Stimulated activated CD4-positive, alpha-beta T cell treated with anti-CD3 and anti-CD28 coated beads, Interleukin-2, amount 100 ng/mL, for 4 hours (primary cell): Measurements from ENCODE around the gene DNAH5.
"Not testable (repeated sequence)": the region's sequence is repeated elsewhere in the genome, so short reads cannot be mapped to it uniquely, and the experiment has no call there.

Experiments used
- DNase-seq: peaks from one replicate; pipeline ENCODE4 v3.0.0-alpha.2; 2020; ENCODE audit warnings: low read depth

Gene DNAH5, protein sequence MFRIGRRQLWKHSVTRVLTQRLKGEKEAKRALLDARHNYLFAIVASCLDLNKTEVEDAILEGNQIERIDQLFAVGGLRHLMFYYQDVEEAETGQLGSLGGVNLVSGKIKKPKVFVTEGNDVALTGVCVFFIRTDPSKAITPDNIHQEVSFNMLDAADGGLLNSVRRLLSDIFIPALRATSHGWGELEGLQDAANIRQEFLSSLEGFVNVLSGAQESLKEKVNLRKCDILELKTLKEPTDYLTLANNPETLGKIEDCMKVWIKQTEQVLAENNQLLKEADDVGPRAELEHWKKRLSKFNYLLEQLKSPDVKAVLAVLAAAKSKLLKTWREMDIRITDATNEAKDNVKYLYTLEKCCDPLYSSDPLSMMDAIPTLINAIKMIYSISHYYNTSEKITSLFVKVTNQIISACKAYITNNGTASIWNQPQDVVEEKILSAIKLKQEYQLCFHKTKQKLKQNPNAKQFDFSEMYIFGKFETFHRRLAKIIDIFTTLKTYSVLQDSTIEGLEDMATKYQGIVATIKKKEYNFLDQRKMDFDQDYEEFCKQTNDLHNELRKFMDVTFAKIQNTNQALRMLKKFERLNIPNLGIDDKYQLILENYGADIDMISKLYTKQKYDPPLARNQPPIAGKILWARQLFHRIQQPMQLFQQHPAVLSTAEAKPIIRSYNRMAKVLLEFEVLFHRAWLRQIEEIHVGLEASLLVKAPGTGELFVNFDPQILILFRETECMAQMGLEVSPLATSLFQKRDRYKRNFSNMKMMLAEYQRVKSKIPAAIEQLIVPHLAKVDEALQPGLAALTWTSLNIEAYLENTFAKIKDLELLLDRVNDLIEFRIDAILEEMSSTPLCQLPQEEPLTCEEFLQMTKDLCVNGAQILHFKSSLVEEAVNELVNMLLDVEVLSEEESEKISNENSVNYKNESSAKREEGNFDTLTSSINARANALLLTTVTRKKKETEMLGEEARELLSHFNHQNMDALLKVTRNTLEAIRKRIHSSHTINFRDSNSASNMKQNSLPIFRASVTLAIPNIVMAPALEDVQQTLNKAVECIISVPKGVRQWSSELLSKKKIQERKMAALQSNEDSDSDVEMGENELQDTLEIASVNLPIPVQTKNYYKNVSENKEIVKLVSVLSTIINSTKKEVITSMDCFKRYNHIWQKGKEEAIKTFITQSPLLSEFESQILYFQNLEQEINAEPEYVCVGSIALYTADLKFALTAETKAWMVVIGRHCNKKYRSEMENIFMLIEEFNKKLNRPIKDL (N-terminal part only)

DNA sequence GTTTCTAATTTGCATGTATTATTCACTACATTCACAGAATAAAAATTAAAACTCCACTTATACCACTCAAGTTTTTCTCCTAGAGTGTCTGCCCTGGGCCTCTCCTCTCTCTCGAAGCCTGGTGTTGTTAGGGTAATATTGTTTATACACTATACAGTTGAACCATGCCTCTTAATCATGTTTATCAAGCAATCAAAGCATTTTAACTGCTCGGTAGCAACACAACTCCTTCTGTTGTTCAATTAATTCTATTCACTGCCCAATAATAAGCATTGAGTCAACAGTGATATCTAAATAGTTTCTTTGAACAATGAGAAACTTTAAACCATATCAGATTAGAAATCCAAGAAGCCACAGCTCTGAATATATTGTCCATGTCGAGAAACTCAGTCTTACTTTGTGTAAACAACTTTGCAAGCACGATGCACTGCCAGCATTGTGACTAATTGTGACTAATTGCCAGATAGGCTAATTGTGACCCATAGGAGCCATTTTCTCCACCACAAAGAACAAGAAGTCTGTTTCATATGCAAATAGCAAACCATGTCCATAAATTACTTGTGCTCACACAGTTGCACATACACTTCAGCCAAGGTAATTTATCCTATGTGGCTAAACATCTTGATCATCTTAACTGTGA, at the start of gene DNAH5:
Gene DNAH5, minus strand, starts transcription at position 129 of the 640 bp plus-strand sequence. CDS start 250 bp downstream, outside the sequence.
- DNase-seq = no peak

DNA sequence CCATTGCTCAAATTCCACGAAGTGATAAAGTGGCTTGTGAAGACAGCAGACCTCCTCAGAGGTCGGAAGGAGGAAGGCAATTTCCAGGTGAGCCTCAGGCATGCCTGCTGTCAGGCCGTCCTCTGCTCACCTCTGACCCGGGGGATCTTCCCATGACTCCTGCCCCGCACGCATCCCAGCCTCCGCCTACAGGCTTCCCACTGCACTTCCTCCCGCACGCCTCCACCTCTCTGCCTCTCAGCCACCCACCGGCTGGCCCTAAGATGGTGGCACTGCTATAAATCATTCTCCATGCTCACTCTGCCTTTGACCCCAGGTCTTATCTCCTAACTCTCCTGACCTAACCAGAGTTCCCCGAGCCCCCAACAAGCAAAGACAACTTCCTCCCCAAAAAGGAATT, 49.4 kb upstream of the DNAH5 start:
- no peak for DNase-seq

DNA sequence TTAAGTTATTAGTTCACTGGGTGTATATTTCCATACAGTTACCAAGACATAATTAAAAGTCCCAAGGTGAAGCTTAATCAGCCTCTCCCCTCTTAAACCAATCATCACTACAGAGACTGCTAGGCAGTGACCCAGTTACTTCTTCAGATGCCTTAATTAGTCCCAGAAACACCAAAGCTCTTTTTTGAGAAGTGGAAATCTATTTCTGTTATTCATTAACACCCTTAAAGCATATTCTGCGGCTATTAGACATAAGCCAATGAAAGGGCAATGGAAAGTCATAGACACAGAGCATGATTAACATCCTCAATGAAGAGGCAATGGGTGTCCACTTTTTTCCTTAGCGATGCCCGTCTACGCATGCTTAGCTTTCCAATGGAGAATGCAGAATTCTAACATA, 48.3 kb upstream of the DNAH5 start:
- DNase-seq = no peak

DNA sequence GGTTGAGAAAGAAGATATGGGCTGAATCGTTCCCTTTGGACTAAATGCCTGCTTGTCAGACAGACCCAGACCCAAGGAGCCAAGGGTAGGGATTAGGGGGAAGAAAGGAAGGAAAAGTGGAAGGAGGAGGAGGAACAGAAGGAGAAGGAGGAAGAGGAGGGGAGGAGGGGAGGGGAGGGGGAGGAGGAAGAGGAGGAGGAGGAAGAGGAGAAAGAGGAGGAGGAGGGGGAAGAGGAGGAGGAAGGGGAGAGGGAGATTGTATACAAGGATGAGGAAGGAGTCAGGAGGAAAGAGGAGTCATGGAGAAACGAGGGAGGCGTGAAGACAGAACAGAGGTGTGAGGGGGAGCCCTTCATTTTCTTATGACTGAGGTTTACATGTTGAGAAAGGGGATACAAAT, 46.9 kb upstream of the DNAH5 start:
- DNase-seq = no peak

DNA sequence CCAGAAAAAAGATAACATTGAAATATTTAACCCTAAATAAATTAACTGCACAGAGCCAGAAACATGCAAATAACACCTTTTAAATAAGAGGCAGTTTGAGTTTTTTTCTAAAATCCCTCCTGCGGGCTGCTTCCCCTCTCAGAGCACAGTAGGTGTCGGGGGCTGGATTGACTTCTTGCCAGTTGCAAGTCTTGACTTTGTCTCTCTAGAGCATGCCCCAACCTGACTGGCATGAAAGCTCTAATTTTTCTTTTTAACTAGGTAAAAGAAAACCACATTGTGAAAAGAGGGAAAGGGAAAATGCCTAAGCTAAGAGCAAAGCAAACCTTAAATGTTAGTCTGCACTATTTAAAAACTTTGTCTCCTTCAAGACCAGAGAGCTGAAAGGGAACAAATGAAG, 46.4 kb upstream of the DNAH5 start:
- DNase-seq = no peak

DNA sequence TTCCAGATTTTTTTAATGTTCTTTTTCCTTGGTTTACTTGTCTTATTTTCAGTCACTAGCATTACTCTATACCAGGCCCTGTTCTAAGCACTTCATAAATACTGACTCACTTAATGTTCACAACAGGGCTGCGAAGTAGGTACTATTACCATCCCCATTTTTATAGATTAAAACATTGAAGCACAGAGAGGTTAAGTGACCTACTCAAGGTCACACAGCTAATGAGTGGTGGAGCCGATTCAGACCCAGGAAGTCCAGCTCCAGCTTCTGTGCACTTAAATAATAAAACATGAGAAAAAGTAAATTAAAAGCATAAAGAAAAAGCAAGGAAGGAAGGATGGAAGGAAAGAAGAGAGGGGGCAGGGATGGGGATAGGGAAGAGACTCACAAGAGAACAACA, 45.3 kb upstream of the DNAH5 start:
- no peak for DNase-seq

DNA sequence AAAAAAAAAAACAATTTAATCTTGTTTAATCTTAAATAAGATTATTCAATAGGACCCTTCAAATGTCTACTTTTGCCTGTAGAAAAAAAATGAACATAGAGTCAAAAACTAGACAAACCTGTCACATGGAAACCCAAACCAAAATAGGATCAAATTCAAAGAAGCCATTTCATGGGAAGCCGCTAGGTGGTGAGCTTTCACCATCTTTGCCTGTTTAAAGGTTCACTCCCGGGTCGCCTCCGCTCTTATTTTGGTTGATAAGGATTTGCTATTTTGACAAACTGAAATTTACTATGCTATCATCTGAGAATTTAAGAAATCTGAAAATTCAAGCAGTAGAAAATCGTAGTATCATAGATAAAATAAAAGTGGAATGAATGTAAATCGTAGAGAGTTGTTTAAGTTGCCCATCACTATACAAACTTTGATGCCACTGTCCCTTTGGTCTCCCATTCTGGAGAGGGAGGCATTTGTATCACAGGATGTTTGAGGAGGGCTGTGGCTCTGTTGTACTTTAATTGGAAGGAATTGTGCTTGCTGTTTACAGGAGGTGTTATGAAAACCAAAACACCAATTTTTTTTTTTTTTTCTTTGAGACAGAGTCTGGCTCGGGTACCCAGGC, 43.5 kb upstream of the DNAH5 start:
- DNase-seq = no peak

DNA sequence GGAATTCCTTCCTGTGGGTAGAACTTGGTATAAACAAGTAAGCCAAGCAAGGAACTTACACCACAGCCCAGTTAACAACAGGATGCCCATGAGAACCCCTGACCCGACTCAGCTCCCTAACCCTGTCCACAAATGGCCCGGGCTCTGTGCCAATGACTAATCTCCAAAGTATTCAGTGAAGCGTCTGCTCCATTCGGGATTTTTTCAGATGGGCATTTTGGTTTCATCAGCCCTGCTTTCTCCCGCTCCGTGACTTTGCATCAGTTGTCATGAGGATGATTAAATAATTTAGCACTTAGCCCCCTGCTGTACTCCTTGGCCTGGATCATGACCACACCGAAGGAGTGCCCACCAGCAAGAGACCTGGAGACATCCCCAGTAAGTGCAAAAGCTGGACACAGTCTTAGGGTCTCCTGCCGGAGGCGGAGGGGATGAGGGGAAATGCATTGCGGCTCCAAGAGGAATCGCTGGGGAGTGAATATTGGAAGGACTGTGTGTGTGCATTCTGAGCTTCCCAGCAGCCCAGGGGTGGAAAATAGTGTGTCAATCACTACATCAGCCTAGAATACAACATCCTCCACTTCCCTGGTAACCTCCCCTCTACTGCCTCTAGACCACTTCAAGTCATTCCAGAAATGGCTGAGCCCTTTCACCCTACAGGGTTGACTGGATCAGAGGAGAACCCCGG, 41.4 kb upstream of the DNAH5 start:
- DNase-seq = no peak

DNA sequence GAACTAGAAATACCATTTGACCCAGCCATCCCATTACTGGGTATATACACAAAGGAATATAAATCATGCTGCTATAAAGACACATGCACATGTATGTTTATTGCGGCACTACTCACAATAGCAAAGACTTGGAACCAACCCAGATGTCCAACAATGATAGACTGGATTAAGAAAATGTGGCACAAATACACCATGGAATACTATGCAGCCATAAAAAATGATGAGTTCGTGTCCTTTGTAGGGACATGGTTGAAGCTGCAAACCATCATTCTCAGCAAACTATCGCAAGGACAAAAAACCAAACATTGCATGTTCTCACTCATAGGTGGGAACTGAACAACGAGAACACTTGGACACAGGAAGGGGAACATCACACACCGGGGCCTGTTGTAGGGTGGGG, 40.4 kb upstream of the DNAH5 start:
- DNase-seq = not testable (repeated sequence)

DNA sequence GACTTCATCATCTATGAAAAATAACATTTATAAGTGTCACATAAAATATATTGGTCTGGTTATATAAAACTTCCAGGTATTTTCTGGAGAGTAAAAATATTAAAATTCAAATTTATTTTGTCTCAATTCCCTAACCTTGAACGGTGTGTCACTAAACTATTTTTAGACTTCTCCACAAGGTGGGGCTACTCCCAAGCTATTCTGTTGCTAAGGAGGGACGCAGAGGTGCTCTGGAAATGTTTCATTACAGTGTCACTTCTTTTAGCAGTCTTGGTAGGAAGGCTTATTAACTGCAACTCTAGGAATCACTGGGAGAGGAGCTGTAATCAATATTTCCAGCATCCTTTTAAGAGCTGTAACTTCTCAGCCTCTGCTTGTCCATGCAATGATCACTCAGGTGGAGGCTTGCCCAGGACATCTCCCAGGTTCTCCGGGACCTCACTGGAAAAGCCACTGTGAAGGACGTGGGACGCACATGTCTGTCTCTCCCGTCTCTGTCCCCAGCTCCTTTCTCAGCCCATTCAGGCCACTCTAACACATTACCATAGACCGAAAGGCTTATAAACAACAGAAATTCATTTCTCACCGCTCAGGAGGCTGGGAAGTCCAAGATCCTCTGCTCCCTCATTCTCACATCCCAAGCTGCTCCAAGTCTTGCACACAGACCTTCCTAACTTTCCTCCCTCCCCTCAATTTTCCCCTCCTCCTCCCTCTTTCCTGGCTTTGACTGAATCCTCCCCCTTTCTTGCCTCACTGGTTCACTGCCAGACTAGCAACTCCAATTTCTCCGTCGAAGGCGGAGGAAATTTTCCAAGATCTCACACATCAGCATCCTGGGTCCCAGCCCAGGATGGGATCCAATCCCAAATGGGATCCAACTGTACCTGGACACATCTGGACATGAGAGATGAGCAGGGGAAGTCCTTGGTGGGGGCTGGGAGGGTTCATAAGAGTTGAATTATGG, 32.7 kb upstream of the DNAH5 start:
- DNase-seq = no peak

DNA sequence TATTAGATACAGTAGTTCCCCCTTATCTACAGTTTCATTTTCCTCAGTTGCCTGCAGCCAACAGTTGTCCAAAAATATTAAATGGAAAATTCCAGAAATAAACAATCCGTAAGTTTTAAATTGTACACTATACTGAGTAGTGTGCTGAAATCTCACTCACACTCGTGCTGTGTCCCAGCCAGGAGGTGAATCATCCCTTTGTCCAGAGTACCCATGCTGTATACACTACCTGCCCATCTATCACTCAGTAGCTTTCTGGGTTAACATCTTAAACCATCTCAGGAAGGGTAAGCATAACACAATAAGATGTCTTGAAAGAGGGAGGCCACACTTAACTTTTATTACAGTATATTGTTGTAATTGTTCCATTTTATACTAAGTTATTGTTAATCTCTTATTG, 31.7 kb upstream of the DNAH5 start:
- no peak for DNase-seq

DNA sequence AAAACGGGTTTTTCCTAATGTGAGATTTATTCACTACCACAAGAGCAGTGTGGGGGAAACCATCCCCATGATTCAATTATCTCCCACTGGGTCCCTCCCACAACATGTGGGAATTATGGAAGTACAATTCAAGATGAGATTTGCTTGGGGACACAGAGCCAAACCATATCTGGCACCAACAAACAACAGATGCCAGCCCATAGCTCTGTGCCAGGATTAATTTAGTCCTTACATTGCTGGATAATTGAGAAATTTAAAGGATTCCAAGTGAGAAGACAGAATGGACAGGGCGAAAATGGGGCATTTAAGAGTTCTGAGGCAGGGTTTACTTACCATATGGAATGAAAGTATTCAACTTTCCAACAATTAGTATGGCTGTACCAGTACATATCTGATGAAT, 30.8 kb upstream of the DNAH5 start:
- DNase-seq = no peak

DNA sequence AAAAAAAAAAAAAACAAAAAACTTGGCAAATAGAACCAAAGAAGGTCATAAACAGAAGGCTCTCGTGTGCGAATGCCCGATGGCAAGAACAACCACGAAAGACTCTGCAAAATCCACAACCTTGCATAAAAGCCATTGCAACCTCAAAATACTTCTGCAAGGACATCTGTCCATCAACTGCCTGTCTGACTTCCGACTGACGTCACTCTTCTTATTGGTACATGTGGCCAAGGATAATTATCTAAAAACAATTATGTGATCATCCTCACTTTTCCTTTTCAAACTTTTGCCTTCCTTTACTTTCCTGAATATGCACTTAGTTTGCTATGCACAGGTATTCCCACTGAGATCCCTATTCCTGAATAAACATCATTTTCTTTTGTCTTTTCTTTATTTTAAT, 29.2 kb upstream of the DNAH5 start:
- DNase-seq = no peak

DNA sequence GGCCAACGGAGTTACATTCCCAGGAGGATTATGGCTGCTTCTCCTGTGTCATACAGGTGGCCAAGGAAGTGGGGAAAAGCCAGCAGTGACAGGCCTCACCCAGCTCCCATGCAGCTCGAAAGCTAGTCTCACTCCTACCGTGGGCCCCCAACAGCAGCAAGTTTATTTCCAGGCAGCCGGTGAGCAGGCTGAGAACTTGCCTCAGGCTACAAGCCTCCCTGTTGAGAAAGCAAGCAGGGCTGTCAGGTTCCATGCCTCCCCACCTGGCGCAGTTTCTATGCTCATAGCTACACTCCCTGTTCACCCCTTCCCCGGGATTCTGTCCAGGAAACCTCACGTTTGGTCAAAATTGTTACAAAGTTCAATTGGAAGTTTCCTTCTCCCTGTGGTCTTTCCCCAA, 27.5 kb upstream of the DNAH5 start:
- DNase-seq = no peak

DNA sequence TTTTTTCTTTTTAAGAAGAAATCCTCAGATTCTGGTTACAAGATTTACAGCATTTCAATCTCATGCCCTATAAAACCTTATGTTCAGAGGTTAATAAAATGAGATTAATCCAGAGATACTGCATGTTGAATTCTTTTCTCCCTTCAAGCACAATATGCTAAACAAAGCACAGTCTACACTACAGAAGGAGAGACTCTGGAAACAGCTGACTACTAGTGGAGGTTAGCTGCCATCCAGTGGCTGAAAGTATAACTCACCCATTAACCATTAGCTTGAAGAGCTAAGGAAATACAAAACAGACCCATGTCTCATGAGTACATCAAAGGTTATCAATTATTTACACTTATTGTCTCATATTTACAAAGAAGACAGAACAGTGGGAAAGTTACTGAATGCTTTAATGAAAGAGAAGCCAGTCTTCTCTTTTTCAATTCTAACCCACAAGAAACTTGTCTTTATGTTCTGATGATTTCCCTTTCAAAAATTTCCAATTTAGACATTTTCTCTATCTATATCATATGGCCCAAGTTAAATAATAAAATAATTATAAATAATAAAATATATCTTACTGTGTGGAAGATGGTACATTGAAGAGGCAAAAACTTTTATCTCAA, 12.7 kb upstream of the DNAH5 start:
- DNase-seq = no peak

DNA sequence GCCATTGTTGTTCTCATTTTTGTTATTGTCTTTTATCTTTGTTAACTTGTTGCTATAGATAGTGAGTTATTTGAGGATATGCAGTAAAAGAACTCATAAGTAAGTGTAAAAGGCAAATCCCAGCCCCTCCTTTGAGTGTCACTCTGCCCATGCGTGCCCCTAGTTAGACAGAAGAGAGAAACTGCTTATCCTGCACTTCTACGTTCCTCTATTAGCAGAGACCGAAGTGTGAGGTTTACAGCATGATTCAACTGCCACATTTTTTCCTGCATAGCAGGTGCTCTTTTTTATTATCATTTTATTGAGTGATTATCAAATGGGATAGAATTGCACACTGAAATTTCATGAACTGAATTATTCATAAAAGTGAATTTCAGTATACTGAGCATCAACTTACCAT, 12.0 kb upstream of the DNAH5 start:
- no peak for DNase-seq

DNA sequence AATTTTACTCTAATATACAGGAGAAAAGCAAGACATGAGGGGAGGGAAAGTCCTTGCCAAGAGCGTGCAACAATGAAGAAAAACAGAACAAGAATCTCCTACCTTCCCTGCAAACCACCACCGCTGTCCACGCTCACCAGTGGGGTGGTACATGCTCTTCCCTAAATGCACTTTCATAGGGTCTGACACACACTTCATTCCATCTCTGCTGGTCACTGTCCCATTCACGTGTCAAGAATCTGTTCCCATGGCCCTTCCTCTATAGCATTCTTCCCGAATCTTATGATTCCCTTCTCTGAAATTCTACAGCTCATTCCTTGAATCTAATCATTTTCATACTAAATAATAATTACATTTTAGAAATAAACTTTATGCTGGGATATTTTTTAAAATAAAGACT, 11.4 kb upstream of the DNAH5 start:
- no peak for DNase-seq

DNA sequence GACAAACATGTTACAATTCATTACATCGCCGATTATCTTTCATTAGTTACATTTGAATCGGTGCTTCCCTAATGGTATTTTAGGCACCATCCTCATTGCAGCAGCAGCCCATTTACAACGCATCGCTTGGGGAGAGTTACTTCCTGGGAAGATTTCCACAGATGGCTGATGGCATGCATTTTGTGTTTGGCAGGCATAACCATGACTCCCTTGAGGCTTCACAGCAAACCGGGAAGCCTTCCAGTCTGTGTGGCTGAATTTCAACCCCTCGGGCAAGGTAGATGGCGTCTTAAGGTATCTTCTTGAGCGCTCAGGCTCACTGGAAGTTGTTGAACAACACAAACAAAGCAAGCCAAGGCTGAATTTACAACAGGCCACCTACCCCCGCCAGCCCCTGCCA, 1.6 kb upstream of the DNAH5 start:
- no peak for DNase-seq

DNA sequence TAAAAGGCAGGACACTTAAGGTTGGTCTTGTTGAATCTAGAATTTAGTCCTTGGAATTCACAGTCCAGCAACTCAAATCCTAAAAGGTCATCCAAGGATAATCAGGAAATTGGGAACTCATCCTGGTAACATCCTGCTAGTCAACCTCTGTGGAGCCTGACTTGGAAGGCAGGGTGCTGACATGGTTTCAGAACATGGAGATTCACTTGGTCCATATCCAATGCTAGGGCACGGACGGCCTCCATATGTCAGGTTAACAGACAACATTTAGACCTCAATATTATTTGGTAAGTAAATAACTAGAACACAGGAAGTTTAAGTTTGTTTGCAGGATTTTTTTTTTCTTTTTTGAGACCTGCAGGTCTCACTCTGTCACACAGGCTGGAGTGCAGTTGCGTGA, 783 bp upstream of the DNAH5 start:
- no peak for DNase-seq
